ENCODE data around the gene LDLRAD4. TPM values are rescaled to one million over a fixed set of nuclear protein-coding genes. Genes with fewer than 3 reads are reported as not detected.
"Not testable (repeated sequence)": the region's sequence is repeated elsewhere in the genome, so short reads cannot be mapped to it uniquely, and the experiment has no call there.

Gene LDLRAD4
- total RNA-seq, 4 donors from 2014 or later: 2.7 to 22.5 (median 10.8) TPM

- H3K4me3 ChIP-seq (ENCODE audit: low read depth, poor library complexity, severe bottlenecking): no peak overlapping the region
- WGBS, 2 donors: 66 to 70% methylated on average over 13 to 16 of the region's 17 CpGs
- no peak for TF ChIP-seq POLR2A (IDR thresholded peaks at IDR 0.05)
- no peak for TF ChIP-seq CTCF (IDR thresholded peaks at IDR 0.05)
- intact Hi-C loops (cut with DNase I; ENCODE audit: low total_unique reads): no loop called here
- DNase-seq (ENCODE audit: low spot score in 2 of 2): peak in 1 of 2 donors; percentile 65
Observed at GRCh38 chr18:13471971-13472628, 253.5 kb downstream of the LDLRAD4 start.

- TF ChIP-seq CTCF (IDR thresholded peaks at IDR 0.05) (no peak), POLR2A (IDR thresholded peaks at IDR 0.05) (no peak)
- 92 to 97% methylated on average over 6 of the region's 6 CpGs for WGBS, 2 donors
- intact Hi-C loops (cut with DNase I; ENCODE audit: low total_unique reads): no loop called here
- DNase-seq (ENCODE audit: low spot score in 2 of 2): peak in 1 of 2 donors; percentile 14
- H3K4me3 ChIP-seq (ENCODE audit: low read depth, poor library complexity, severe bottlenecking): no peak overlapping the region
Observed at GRCh38 chr18:13473751-13474150, 255.2 kb downstream of the LDLRAD4 start.

GRCh38 chr18:13474336-13474735, 255.8 kb downstream of the LDLRAD4 start:
- no peak for TF ChIP-seq POLR2A (IDR thresholded peaks at IDR 0.05)
- intact Hi-C loops (cut with DNase I; ENCODE audit: low total_unique reads): no loop called here
- peak in 1 of 2 donors; percentile 80 for DNase-seq (ENCODE audit: low spot score in 2 of 2)
- no peak overlapping the region for H3K4me3 ChIP-seq (ENCODE audit: low read depth, poor library complexity, severe bottlenecking)
- 91 to 97% methylated on average over 3 of the region's 3 CpGs for WGBS, 2 donors

GRCh38 chr18:13474907-13475545, 256.5 kb downstream of the LDLRAD4 start:
- WGBS, 2 donors: 64 to 65% methylated on average over 6 of the region's 6 CpGs
- DNase-seq (ENCODE audit: low spot score in 2 of 2): peak in 1 of 2 donors; percentile 28
- intact Hi-C loops (cut with DNase I; ENCODE audit: low total_unique reads): no loop called here
- TF ChIP-seq POLR2A (IDR thresholded peaks at IDR 0.05): no peak
- TF ChIP-seq CTCF (IDR thresholded peaks at IDR 0.05): no peak
- no peak overlapping the region for H3K4me3 ChIP-seq (ENCODE audit: low read depth, poor library complexity, severe bottlenecking)

- H3K4me3 ChIP-seq (ENCODE audit: low read depth, poor library complexity, severe bottlenecking); intact Hi-C loops (cut with DNase I; ENCODE audit: low total_unique reads): not testable (repeated sequence)
- 94 to 98% methylated on average over 4 of the region's 4 CpGs for WGBS, 2 donors
- peak in 1 of 2 donors; percentile 29 for DNase-seq (ENCODE audit: low spot score in 2 of 2)
Observed at GRCh38 chr18:13476312-13476711, 257.8 kb downstream of the LDLRAD4 start.

- 92 to 97% methylated on average over 6 of the region's 6 CpGs for WGBS, 2 donors
- no peak overlapping the region for H3K4me3 ChIP-seq (ENCODE audit: low read depth, poor library complexity, severe bottlenecking)
- intact Hi-C loops (cut with DNase I; ENCODE audit: low total_unique reads): no loop called here
- TF ChIP-seq POLR2A (IDR thresholded peaks at IDR 0.05) (no peak), CTCF (IDR thresholded peaks at IDR 0.05) (no peak)
- DNase-seq (ENCODE audit: low spot score in 2 of 2): peak in 1 of 2 donors; percentile 72
Observed at GRCh38 chr18:13477147-13477683, 258.7 kb downstream of the LDLRAD4 start.

Data from lower leg skin (tissue), 4 donors.